HG03175 (cell line): ENCODE measurements around the gene BCL11B.

Experiments used
- ATAC-seq: cut with Tn5 transposase; IDR thresholded peaks from one replicate; pipeline ENCODE4 v1.9.1; 2021; ENCODE audit warnings: mild to moderate bottlenecking, moderate library complexity; ENCODE audit not compliant: unreplicated experiment

BCL11B gene

DNA sequence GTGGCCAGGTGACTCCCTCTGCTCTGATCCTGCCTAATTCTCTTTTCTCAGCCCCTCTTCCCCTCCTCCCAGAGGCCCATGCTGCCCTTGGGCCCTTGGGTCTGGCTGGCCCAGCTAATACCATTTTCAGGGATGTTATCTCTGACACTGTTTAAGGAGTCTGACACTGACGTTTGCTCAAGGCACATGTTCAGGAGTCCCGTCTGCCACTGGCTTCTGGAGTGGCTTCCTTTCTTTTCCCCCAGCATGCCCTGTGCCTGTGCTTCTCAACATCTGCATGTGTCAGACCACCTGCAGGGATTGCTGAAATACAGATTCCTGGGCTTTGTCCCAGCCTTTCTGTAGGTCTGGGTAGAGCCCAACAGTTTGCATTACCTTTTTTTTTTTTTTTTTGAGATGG is 128.9 kb downstream of the BCL11B start:
- no peak for ATAC-seq

DNA sequence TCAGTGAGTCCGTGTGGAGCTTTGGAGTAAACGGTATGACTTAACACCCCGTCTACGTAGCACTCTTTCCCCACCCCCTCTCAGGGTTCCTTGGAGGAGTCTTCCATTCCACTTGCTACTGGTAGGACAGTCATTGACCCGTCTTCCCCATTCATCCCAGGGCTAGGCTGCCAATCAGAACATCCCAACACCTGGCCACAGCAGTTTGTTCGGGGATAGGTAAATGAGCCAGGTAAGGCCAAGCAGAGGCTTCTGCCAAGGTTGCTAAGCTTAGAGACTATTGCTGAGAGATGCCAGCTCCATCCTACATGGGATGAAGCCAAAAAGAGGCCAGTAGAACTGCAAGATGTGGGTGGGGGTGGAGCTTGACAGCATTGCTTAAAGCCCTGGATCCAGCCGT is 130.8 kb downstream of the BCL11B start:
- no peak for ATAC-seq

DNA sequence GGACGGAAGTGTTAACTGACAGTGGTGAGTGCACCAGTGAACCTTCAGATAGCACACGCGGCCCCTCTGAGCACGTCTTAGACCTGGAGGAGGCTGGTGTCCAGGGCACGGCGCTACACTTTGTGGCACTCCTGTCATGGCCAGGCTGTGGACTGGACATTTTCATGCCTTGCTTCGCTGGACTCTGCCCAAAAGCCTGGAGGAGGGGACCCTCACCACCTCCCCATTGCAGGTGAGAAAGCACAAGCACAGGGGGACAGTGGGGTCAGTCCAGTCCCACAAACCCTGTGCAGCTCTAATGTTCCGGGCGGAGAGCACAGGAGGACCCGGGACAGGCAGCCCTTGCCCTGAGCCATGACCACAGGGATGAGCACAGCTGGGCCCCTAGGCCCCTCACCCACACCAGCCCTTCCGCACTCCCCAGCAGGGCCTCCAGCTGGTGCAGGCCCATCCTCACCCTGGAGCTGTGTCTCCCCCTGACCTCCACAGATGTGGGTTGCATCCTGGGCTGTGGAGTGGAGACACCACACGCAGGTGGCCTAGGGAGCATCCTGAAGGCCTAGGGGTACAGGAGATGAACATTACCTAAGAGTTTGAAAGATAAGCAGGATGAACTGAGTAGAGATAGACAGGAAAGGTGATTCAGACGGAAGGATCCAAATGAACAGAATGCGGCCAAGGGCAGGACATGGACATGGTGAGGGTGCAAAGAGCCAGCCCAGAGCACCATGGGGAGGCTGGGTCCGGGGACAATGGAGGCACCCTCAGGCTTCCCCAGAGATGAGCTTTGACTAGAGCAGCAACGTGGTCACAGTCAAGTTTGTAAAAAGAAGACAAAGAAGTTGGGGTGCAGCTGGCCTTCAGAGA is 132.8 kb downstream of the BCL11B start:
- ATAC-seq: no peak

DNA sequence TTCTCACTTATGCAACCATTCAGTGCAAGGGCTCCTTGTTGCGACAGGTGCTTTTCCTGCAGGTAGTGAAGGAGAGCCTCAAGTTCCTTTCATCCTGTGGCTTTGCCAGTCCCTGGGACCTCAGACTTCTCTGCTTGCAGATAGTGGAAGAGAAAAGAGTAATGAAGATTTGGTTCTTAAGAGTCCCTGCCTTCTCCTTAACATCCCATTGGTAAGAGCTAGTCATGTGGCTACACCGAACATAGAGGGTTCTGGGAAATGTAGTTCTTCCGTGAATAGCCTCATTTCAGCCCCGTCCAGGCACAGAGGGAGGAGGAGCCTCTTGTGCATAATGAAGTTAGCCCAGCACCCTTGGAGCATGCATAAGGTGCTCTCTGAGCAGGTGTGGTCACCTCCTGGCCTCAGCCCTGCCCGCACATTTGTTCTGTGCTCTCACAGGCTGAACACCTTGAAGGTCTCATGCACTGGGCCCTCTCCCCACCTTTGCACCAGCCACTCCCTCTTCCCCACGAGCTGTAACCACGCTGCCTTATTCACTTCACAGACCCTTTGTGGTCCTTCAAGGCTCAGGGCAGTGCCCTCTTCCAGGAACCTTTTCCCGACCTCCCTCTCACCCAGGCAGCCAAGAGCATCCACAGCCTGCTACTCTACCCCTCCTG is 134.0 kb downstream of the BCL11B start:
- no peak for ATAC-seq

DNA sequence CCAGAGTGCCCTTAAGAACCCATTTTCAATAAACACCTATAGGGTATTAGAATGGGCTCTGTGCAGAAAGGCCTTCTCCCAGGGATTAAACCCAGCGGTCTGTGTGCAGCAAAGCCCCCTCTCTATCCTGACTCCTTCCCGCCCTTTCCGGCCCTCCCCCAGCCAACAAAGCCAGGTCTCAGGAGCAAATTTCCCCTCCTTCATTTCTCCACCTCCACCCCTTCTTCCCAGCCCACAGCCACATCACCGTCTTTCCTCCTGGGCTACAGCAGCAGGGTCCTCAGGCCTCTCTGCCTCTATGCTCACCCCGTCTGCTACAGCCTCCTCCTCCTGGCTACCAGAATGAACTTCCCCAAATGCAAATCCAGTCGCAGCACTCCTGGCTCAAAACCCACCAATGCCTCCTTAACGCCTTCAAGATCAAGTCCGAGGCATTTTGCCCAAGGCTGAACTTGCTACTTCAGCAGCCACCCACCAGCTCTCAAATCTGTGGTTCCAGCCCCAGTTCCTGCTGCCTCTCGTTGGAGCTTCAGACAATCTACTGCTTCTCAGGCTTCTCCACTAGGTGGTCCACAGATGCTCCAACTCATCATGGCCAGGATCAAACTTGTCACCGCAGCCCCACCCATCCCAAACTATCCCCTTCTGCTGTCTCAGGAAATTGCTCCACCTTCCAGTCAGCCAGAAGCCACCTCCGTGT is 134.8 kb downstream of the BCL11B start:
- no peak for ATAC-seq

DNA sequence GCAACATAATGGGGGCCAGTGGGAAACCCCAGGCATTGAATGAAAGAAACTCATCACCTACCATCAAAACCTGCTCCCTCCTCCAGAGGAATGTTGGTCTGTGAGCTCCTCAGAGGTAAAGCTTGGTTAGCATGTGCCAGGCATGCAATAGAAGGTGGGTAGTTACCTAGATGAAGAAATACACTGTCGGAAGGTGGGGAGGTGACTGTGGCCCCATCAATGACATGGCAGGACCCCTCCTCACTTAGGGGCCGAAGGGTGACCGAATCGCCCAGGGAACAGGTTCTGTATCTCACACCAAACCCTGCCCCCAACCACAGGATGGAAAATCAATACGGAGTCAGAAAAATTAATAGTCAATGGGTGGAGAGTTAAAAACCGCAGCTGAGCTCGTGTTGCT is 135.6 kb downstream of the BCL11B start:
- no peak for ATAC-seq

DNA sequence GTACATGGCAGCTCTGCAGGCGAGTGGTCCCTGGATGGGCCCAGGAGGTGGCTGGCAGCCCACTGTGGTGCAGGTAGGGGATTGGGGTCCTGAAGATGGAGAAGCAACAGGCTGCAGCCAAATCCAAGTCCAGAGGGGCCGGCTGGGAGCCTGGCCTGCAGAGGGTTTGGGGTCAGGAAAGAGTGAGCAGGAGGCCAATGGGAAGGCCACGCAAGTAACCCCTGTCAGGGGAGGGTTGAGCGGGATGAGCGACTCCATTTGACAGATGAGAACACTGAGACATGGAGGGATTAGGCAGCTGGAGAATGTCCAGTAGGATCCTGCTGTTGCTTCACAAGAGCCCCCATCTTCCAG is 136.0 kb downstream of the BCL11B start:
- no peak for ATAC-seq

DNA sequence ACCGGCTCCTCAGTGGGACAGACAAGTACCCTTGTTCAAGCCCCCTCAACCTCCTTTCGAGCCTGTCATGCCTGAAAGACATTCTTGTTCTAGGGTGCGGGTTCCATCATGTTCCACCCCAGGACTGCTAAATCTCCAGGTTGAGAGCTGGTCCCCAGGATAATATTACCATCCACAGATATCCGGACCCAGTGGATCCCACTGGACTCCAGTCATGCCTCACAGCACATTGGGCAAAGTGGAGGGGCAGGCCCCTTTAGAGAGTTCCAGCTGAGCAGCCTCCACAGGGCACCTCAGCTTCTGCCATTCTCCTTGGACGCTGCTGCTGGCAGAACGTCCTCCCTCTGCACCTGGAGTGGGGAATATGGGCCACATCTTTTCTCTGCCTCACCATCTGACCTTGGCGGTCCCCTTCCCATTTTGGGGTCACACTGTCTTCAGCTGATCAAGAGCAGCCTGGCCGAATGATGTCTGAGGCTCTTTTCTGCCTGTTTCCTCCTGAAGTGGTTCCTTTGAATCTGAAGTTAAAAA is 137.4 kb downstream of the BCL11B start:
- no peak for ATAC-seq

DNA sequence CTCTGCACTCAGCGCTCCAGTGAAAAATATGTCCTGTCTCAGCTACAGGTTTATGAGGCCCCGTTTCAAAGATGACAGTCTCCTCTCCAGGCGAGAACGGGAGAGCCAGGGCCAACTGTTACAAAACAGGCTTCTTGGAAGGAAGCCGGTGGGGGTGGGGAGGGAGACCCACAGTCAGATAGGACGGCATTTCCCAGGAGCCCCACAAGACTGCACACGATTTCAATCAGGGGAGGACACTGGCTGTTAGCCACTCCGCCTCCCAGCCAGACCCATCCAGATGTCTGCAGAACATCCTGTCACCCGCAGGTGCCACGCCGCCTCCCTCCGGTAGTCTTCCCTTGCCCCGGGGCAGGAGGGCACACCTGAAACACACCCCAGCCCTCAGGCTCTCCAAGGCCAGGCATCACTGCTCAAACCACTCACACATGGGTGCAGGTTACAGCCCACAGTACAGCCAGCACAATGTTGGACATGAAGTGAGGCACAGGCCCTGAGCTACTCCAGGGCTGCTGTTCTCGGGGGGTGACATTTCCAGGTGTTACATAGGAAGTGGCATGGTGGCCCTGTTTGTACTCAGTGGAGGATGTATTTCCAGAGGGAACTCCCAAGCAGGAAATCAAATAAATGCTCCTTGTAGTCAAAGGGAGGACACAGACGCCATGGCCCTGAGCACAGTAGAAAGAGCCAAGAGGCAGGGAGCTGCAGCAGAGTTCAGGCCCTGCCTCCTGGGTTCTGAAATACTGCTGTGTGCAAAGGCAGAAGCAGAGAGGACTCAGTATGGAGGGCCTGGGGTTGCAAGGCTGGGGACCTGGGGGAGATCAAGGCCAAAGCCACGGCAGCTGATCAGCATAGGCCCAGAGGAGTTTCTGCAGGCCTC is 138.1 kb downstream of the BCL11B start:
- ATAC-seq: no peak

DNA sequence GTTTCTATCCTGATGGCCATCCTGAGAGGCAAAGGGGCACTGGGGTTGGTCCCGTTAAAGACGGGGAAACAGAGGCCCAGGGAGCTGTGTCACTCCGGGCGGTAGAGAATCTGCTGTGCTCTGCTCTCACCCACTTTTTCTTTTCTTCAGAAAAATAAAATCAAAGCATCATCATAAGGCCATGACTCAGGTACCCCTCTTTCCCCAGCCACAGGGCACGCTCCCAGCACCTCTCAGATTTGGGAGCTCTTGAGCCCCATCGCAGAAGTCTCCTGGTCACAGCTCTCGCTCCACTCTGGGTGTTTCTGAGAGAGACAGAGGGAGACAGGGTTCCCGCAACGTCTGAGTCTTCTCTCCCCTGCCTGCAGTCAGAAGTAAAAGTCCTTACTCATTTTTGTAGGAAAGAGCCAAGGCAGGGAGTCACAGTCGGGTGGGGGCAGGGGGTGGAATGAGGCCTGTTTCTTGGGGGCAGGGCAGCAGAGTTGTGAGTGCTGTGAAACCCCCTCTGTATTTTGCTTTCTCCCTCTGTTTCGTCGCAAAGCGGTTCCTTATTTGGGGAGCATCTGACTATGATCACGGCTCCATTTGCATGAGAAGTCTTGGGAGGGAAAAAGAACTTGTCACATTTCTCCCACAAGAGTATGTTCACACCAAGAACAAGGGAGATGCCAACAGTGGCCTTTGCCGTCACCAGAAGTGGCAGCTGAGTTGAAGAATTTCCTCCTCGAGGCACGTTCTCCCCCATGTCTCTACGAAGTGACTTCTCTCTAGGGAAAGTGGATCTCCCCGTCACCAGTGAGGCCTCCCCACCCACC is 139.0 kb downstream of the BCL11B start:
- ATAC-seq: no peak

DNA sequence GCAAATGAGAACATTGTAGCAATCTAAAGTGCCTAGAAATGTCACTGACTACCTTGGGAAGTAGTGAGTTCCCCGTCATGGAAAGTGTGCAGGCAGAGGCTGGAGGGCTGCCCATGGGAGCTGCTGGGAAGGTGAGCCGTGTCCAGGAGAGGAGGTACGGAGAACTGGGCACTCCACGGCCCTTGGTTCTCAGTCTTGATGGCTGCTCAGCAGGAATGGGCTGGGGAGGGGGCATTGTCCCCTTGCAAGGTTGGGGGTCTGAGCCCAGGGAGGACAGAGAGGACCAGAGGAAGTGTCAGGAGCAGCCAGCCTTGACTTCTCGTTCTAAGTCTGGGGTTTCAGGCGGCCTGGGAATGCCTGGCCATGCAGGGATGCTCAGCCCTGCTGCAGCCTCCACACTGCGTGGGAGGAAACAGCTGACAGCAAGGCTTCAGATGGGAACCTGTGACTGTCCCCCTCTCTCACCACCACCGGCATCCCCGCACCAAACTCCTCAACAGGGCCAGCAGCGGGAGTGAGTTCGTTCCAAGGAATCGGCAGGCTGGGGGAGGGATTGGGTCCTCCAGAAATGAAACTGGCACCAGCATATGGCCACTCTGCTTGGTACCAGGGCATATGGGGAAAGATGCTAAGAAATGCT is 140.2 kb downstream of the BCL11B start:
- no peak for ATAC-seq

DNA sequence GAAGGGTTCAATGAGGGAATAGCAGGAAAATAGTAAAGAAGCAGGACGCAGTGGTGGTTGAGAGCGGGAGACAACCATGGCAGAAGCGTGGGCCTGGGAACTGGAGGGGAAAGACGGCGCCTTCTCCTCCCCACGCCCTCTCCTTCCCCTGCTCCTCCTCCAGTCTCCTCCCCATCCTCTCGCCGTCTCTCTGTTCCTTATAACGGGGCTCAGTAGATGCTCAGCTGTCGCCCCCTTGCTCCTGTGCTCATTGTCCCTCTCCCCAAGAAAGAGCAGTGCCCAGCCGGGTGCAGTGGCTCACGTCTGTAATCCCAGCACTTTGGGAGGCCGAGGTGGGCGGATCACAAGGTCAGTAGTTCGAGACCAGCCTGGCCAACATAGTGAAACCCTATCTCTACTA is 142.0 kb downstream of the BCL11B start:
- no peak for ATAC-seq

DNA sequence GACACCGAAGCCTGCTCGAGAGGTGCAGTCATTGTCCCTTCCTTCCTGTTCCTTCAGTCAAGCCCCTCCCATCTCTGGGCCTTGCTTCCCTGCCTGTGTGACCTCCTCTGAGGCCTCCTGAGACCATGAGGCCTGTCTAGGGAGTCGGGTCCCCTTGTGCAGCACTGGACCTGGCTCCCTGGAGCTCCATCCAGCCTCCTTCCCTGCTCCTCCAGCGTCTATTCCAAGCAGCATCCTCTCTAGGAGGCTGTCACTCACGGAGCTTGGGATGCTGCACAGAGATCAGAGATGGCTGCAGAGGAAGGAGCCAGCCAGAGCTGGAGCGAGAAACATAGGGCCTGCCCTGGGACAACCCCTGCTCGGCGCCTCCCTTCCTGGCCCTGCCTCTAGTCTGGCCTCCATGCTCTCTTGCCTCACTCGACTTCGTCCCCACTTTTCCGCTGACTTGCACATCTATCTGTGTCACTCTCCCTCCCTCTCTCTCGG is 142.7 kb downstream of the BCL11B start:
- no peak for ATAC-seq

DNA sequence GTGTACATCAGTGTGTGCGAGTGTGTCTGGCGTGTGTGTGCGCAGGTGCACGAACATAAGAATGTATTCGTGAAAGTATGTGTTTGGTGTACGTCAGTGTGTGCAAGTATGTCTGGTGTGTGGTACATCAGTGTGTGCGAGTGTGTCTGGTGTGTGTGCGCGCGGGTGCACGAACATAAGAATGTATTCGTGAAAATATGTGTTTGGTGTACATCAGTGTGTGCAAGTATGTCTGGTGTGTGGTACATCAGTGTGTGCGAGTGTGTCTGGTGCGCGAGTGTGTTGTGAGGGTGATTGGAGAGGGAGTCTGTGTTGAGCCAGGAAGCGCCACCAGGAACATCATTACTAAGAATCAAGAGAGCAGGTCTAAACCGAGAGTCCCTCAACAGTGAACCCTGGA is 143.8 kb downstream of the BCL11B start:
- no peak for ATAC-seq

DNA sequence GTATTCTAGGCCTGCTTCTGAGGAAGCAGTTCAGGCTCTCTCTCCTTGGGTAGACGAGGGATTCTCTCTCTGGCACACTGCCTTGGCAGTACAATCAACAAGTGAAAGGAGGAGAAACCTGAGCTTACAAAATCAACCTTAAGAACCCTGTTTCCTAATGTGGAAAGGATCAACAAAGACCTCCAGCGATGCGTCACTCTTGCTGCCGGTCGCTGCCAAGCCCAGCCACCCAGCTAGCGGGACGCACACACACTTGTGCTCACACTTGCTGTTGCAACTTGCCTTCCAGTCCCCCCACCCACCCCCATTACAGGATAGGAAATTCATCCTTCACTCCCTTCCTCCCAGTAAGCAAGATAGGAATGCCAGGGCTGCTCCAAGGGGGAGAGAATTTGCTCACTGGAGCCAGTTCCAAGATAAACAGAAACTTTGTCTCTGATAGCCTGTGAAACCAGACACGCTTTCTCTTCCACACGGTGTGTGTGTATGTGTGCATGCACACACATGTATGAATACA is 144.3 kb downstream of the BCL11B start:
- no peak for ATAC-seq

DNA sequence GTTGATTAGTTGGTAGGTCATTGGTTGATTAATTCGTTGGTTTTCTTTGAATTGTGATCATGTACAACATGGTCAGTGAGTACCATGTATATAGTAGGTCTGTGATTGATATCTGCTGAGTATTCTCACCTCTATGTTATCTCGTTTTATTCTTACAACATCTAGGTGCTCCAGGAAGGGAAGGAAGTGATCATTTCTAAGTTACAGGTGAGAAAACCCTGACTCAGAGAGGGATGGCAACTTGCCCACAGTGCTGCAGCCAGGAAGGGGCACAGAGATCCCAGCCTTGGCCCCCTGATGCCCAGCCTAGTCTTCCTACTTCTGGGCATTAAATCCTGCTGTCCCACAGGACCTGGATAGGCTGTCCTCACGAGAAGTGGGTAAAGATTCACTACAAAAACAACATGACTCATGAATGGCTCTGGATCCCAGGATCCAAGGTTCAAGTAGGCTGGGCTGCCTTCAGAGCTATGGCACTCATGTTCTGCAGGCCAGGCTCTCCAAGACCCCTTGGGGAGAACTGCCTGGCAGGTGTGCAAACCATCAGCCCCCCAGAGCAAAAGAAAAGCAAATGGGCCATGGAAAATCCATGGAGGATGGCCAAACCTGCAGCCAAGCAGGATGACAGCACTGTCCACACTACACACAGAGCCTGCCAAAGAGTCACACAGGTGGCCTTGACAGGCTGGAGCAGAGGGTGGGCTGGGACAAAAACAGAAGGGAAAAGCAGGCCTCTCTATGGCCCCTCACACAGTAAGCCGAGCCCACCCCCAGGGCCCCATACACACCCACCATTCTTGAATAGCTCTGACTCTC is 146.2 kb downstream of the BCL11B start:
- ATAC-seq: no peak

DNA sequence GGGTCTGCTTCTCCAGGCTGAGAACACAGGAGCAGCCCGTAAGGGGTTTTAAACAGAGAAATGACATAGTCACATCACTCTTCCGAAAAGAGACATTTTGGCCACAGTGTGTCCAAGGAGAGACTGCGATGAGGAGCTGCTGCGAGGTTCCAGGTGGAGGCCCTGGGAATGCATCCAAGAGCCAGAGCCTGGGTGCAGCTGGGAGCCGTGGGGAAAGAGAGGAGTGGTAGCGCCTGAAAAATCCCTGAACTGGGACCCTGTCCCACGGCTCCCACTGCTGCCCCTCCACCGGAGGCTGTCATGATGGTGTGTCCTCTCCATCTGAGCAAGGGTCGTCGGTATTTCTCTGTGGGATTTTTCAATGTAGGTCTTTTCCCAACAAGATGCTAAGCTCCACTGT is 146.9 kb downstream of the BCL11B start:
- no peak for ATAC-seq

DNA sequence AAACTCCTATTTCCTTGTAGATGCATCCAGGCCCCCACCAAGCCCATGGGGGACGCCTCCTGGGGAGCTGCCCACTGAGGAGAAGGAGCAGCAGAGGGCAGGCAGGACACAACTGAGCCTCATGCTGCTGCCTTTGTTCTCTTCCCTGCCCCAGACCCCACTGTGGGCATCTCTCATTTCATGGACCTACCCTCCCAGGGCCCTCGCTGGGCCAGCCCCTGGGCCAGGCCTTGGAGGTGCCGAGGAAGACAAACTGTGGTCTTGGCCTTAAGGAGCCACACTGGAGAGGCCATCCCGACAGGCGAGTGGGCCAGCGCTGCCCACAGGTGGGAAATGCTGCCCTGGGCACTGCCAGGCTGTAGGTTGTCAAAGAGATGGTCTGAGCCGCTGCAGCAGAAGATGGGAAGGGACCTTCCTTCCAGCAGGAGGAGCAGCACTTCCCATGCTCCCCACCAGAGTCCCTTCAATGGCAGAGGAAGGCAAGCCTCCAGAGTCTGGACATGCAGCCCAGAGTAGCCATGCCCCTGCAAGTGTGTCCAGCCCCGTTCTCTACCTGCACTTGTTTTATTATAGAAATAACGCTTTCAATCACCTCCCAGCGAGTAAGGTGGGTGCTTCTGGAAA is 147.4 kb downstream of the BCL11B start:
- no peak for ATAC-seq
